NOMO-1 treated with dmso at 0.1 percent for 144 hours (cell line): ENCODE results near the gene CAPN12.
"Not testable (repeated sequence)": the region's sequence is repeated elsewhere in the genome, so short reads cannot be mapped to it uniquely, and the experiment has no call there.

Source experiments
- DNase-seq: peaks from one replicate; lab custom pipeline; 2025; ENCODE audit not compliant: unreplicated experiment; lab: John Stamatoyannopoulos, UW

CAPN12 gene

DNA sequence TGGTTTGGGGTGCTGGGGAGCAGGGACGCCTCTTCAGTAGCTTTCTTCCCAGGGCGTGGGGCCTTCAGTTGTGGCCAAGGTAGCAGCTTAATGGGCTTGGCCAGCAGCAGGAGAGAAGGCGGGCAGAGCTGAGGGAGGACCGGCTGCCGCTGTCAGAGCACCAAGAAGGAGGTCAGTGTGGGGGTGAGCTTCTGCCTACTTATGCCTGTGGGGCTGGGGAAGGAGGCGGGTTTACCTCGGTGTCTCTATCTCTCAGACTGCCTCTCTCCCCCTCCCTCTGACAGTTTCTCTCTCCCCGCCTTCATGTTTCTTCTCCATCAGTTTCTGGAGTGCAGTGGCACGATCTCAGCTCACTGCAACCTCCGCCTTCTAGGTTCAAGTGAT lies at the start of gene CAPN12:
Gene CAPN12 (minus strand): TSS at position 177 of the 384 bp plus-strand sequence. CDS start 309 bp downstream, outside the sequence.
- no peak for DNase-seq

DNA sequence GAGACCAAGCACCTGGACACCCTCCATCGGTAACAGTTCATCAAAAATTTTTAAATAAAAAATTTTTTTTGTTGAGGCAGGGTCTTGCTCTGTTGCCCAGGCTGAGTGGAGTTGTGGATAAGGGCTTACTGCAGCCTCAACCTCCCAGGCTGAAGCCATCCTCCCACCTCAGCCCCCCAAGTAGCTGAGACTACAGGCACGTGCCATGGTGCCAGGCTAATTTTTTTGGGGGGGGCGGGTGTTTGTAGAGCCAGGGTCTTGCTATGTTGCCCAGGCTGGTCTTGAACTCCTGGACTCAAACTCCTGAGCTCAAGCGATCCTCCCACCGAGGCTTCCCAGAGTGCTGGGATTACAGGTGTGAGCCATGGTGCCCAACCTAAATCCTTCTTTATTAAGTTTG lies 49.4 kb upstream of the CAPN12 start:
- DNase-seq, result no peak

DNA sequence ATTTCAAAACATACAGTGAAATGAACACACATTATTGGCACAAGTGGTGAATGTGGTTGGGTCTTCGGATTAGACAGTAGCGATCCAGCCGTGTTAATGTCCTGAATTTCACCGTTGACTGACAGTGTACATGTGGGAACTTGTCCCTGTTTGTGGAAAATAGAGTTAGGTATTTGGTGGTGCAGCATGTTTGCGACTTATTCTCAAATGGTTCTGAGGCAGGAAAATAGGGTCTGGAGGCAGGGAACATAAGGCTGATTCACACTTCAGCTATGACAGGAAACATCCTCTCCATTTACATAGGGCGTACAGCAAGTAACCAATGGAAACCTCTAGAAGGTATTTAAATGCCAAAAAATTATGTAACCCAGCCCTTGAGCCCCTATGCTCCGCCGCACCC lies 48.9 kb upstream of the CAPN12 start:
- DNase-seq, result no peak

- DNase-seq, result no peak
Observed at GRCh38 chr19:38792250-38793111, 48.2 kb upstream of the CAPN12 start.

GRCh38 chr19:38791451-38792064 lies 47.3 kb upstream of the CAPN12 start:
- not testable (repeated sequence) for DNase-seq

GRCh38 chr19:38790507-38791403 lies 46.5 kb upstream of the CAPN12 start:
- not testable (repeated sequence) for DNase-seq

- no peak for DNase-seq
Observed at GRCh38 chr19:38788478-38789243, 44.4 kb upstream of the CAPN12 start, which contains the start of gene LGALS7B. Gene LGALS7B, plus strand, starts transcription at chr19:38789200. Its CDS starts 27 bp downstream, at chr19:38789227.

DNA sequence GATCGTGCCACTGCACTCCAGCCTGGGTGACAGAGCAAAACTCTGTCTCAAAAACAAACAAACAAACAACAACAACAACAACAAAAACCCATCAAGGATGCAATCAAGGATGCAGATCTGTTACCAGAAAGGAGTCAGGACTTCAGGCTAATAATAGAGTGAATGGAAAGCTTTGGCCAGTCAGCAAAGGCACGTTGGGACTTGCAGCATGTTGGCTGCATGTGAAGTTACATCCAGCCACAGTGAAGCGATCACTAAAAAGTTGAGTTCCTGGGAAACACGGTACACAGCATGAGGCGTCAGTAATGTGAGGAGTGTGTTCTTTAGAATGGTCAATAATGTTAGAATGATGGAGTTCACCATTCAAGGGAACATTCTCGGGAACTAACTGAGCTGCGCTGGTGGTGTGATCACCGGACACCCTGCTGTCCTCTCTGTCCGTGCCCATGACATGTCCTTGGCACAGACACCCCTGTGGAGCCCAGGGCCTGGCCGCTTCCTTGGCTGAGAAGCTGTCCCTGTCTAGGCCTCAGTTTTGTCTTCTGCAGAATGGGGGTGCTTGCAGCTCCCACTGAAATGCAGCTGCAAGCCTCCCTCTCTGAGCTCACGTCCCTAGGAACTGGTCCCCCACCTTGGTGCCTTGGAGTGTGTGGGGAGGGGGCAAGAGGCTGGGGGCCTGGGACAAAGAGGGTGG lies 42.4 kb upstream of the CAPN12 start:
- no peak for DNase-seq

GRCh38 chr19:38786061-38786460 lies 41.8 kb upstream of the CAPN12 start:
- DNase-seq, result not testable (repeated sequence)

DNA sequence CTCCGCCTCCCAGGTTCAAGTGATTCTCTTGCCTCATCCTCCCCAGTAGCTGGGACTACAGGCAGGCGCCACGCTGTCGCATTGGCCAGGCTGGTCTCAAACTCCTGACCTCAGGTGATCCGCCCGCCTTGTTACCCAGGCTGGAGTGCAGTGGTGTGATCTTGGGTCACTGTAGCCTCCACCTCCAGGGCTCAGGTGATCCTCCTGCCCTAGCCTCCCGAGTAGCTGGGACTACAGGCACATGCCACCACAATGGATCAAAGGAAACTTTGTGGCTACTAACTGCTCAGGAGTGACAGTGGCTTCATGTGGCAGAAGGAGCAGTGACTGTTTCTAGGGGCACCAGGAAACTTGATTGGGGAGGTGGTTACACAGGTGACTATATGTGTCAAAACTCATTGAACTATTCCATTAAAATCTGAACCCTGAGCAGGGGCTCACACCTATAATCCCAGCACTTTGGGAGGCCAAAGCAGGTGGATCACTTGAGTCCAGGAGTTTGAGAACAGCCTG lies 41.0 kb upstream of the CAPN12 start:
- no peak for DNase-seq

- DNase-seq, result no peak
Observed at GRCh38 chr19:38784224-38784623, 40.0 kb upstream of the CAPN12 start.

- not testable (repeated sequence) for DNase-seq
Observed at GRCh38 chr19:38782212-38782611, 37.9 kb upstream of the CAPN12 start.

DNA sequence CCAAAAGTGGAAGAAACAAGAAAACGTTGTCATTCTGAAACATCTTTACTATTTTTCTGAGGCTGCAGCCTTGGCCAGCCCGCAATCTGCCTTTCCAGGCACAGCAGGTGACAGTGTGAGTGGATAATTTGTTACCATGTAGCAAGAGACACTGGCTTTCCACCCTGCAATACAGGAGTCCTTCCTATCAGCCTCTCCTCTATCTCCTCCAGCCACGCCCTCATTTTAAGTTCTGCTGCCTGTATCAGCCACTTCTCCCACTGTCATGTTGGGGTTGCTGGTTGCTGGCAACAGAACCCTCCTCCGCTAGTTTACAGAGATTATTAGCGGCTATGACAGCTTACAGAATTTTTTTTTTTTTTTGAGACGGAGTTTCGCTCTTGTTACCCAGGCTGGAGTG lies 36.8 kb upstream of the CAPN12 start:
- DNase-seq, result no peak

- no peak for DNase-seq
Observed at GRCh38 chr19:38780443-38780842, 36.2 kb upstream of the CAPN12 start.

DNA sequence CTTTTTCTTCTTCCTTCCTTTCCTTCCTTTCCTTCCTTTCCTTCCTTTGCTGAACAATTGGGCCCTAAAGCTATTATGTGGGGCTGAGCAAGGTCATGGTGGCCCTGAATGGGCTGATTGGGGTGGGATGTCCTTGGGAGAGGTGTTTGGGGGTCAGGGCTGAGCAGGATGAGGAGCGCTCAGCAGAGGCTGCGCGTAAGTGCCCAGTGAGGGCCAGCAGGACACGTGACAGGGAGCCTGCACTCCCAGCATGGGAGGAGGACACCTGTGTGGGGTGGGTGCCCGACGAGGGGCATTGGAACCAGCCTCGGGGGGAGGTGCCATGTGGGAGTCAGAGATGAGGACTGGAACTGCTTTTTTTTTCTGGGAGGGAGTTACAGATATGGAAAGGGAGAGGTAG lies 34.5 kb upstream of the CAPN12 start:
- DNase-seq, result no peak

- DNase-seq, result no peak
Observed at GRCh38 chr19:38774181-38774950, 30.1 kb upstream of the CAPN12 start.

- no peak for DNase-seq
Observed at GRCh38 chr19:38773469-38774177, 29.3 kb upstream of the CAPN12 start, which contains the start of gene LGALS7. Gene LGALS7, minus strand, starts transcription at chr19:38773517. Its CDS starts 25 bp downstream, at chr19:38773492.

DNA sequence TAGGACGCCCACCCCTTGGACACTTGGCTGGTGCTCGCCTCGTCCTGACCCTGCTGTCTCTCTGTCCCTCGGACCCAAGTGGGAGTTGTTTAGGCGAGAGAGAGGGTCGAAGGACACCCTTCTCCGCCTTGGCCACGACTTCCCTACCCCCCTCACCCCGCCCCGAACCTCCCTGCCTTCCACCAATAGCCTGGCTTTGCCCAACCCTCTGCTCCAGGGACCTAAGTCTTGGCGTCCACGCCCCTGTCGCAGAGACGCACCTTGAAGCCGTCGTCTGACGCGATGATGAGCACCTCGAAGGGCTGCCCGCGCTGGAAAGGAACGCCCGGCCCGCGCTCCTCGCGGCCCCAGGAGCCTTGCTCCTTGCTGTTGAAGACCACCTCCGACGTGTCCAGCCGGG lies 27.3 kb upstream of the CAPN12 start:
- not testable (repeated sequence) for DNase-seq
